ENCODE results near the gene CACNG6. TPM values are rescaled to one million over a fixed set of nuclear protein-coding genes. Genes with fewer than 3 reads are reported as not detected.

CACNG6 gene
- total RNA-seq, 1 experiment from 2014 or later = not detected

DNA sequence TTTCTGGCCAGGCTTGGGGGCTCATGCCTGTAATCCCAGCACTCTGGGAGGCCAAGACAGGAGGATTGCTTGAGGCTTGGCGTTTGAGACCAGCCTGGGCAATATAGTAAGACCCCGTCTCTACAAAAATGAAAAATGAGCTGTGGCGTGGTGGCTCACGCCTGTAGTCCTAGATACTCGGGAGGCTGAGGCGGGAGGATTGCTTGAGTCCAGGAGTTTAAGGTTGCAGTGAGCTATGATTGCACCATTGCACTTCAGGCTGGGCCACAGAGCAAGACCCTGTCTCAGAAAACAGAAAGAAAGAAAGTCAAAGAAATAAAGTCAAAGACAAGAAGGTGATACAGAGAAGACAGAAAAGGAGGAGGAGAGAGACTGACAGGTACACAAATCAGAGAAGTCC is 2.5 kb upstream of the CACNG6 start:
- Histone ChIP-seq H3K4me1 (ENCODE audit: insufficient read depth, low read length, poor library complexity, severe bottlenecking) (no peaks in the 10 kb centered on the region), H3K27ac (ENCODE audit: low read depth, low read length, poor library complexity, severe bottlenecking) (no peak overlapping the region), H3K9me3 (ENCODE audit: low read depth, low read length, poor library complexity, severe bottlenecking) (no peaks in the 10 kb centered on the region), H3K27me3 (replicated peaks; ENCODE audit: insufficient read depth, low read depth, low read length, poor library complexity) (no peaks in the 10 kb centered on the region), H3K36me3 (ENCODE audit: insufficient read depth, low read length, poor library complexity, severe bottlenecking) (no peaks in the 10 kb centered on the region), H3K4me3 (ENCODE audit: low read depth, low read length, poor library complexity, severe bottlenecking) (no peak overlapping the region)
- intact Hi-C loops (cut with micrococcal nuclease; ENCODE audit: unreplicated experiment) = no loop called here
- no TSS peak for BruUV-seq (replicated peaks)
- TF ChIP-seq CTCF (conservative IDR thresholded peaks at IDR 0.05; ENCODE audit: low read depth, low read length) (no peak), EZH2 (IDR thresholded peaks at IDR 0.05; ENCODE audit: borderline replicate concordance, low read depth, low read length, poor library complexity, severe bottlenecking) (no peak)
- ChIA-PET POLR2A (ENCODE audit: low non-redundant PET) (no interaction called here), CTCF (no interaction called here)
- DNase-seq (ENCODE audit: low spot score) = no peak

DNA sequence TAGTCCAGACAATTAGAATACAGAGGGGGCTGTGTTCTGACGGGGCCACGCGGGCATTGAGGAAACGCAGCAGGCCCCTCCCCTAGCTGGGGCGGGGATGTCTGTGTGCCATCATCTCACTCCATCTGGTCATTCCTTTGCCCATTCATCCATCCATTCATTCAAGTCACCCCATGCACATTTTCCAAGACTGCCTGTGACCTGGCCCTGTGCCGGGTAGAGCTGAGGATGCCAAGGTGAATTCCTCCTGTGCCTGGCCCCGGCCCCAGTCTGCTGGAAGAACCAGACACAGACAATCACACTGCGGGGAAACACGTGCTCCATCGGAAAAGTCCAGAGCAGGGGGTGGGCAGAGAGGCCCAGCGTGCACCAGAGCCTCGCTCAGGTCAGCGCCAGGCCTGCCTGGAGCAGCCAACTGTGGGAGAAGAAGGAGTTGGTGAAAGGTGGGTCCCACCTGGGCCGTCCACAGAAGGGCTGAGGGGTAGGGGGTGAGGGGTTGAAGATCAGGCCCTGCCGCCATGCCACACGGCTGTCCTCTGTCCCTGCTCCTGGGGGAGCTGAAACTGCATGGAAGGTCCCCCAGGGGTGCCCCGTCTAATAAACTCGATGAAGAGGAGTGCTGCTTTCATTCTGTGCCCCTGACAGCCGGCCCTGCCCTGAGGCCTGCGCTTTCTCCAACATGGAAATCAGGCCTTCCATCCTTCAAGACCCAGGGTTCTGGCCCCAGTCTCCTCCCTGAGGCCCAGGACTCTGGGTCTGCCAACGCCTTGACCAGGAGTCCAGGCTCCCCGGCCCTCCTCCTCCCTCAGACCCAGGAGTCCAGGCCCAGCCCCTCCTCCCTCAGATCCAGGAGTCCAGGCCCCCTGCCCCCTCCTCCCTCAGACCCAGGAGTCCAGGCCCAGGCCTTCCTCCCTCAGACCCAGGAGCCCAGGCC is 1.6 kb upstream of the CACNG6 start:
- no peaks in the 10 kb centered on the region for H3K4me1 ChIP-seq (ENCODE audit: insufficient read depth, low read length, poor library complexity, severe bottlenecking)

DNA sequence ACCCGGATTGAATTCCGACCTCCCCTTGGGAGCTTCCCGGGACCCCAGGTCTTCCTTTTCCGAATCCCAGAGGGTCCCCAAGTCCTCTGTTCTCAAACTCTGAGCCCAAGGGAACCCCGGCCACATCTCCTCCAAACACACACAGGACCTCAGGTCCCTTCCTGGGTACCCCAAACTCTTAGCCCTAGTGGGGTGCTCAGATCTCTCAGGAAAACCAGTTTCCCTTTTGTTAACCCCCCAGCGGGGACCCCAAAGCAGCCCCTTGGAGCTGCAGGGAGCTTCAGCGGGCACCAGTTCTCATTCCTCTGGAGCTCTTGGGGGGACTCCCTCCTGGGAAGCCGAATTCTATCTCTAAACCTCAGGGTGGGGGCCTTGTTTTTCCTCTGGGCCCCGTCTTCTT is 774 bp downstream of the CACNG6 start:
- H3K4me3 ChIP-seq (ENCODE audit: low read depth, low read length, poor library complexity, severe bottlenecking) = no peak overlapping the region
- no TSS peak for BruUV-seq (replicated peaks)
- H3K4me1 ChIP-seq (ENCODE audit: insufficient read depth, low read length, poor library complexity, severe bottlenecking) = no peaks in the 10 kb centered on the region
- no peaks in the 10 kb centered on the region for H3K9me3 ChIP-seq (ENCODE audit: low read depth, low read length, poor library complexity, severe bottlenecking)
- H3K27ac ChIP-seq (ENCODE audit: low read depth, low read length, poor library complexity, severe bottlenecking) = no peak overlapping the region
- TF ChIP-seq EZH2 (IDR thresholded peaks at IDR 0.05; ENCODE audit: borderline replicate concordance, low read depth, low read length, poor library complexity, severe bottlenecking) = no peak
- no peak for TF ChIP-seq CTCF (conservative IDR thresholded peaks at IDR 0.05; ENCODE audit: low read depth, low read length)
- no peaks in the 10 kb centered on the region for H3K27me3 ChIP-seq (replicated peaks; ENCODE audit: insufficient read depth, low read depth, low read length, poor library complexity)
- H3K36me3 ChIP-seq (ENCODE audit: insufficient read depth, low read length, poor library complexity, severe bottlenecking) = no peaks in the 10 kb centered on the region
- intact Hi-C loops (cut with micrococcal nuclease; ENCODE audit: unreplicated experiment) = no loop called here
- POLR2A ChIA-PET (ENCODE audit: low non-redundant PET) = no interaction called here
- DNase-seq (ENCODE audit: low spot score) = no peak
- CTCF ChIA-PET = no interaction called here

More for the DNA sequence above, 1.6 kb upstream of the CACNG6 start:
- no TSS peak for BruUV-seq (replicated peaks)
- H3K27ac ChIP-seq (ENCODE audit: low read depth, low read length, poor library complexity, severe bottlenecking) = no peak overlapping the region
- DNase-seq (ENCODE audit: low spot score) = no peak
- intact Hi-C loops (cut with micrococcal nuclease; ENCODE audit: unreplicated experiment) = no loop called here
- no peaks in the 10 kb centered on the region for H3K27me3 ChIP-seq (replicated peaks; ENCODE audit: insufficient read depth, low read depth, low read length, poor library complexity)
- ChIA-PET CTCF (no interaction called here), POLR2A (ENCODE audit: low non-redundant PET) (no interaction called here)
- no peaks in the 10 kb centered on the region for H3K36me3 ChIP-seq (ENCODE audit: insufficient read depth, low read length, poor library complexity, severe bottlenecking)
- no peak for TF ChIP-seq EZH2 (IDR thresholded peaks at IDR 0.05; ENCODE audit: borderline replicate concordance, low read depth, low read length, poor library complexity, severe bottlenecking)
- no peak for TF ChIP-seq CTCF (conservative IDR thresholded peaks at IDR 0.05; ENCODE audit: low read depth, low read length)
- no peak overlapping the region for H3K4me3 ChIP-seq (ENCODE audit: low read depth, low read length, poor library complexity, severe bottlenecking)
- no peaks in the 10 kb centered on the region for H3K9me3 ChIP-seq (ENCODE audit: low read depth, low read length, poor library complexity, severe bottlenecking)
